Raji (cell line): ENCODE data around the gene CACNB4.

ENCODE experiments used
- POLR2A ChIP-seq: IDR thresholded peaks from 2 replicates; pipeline ENCODE4 v1.6.1; 2011; ENCODE audit warnings: low read depth, low read length, control low read depth; ENCODE audit not compliant: insufficient read depth

Gene CACNB4

DNA sequence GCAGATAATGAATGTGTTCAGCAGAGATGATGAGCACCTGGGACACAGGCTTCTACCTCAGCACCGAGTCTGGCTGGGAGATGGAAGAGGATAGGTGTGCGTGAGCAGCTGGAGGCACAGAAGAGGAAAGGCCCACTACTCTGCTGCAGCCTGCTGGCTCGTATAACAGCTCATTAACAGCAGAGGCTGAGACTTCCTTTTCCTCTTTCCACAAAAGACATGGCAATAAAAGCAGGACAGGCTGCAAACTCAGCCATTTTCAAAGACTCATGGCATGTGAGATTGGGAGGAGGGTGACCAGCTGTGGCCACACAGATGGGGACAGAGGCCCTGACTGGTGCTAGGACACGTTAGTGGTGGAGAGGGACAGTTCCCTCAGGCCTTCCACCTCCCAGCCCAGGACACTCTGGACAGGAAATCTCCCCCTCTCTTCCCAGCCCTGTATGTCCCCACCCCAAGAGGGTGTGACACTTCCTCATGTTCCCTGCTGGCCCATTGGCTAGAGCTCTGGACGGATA, 60.3 kb downstream of the CACNB4 start:
- no peak for TF ChIP-seq POLR2A

DNA sequence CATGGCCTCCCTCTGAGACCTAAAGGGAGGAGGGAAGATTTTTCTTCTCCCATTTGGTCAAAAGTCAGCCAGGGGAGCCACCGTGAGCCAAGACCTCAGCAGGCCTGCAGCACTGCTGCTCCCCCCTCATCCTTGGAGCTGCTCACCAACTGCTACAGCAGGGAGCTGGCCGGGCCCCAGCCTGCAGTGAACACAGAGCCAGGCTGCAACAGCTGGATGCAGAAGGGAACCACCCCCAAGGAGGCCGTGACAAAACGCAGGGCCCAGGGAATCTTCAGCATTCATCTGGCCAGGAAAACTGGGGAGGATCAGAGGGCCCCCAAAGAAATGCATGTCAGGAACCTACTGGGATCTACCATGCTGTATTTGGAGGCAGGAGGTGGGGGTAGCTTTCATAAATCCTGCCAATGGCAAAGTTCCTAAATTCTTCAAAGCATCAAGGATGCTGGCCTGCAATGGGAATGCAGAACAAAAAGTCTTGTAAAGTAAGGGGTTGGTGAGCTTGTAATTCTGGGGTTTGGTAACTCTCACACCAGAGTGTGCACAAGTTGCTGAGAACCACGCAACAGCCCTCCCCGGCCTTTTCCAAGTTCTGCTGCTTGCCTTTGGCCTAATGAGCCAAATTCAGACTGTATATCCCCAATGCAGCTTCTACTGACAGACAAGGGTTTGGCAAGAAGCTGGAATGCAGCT, 61.0 kb downstream of the CACNB4 start:
- no peak for TF ChIP-seq POLR2A

DNA sequence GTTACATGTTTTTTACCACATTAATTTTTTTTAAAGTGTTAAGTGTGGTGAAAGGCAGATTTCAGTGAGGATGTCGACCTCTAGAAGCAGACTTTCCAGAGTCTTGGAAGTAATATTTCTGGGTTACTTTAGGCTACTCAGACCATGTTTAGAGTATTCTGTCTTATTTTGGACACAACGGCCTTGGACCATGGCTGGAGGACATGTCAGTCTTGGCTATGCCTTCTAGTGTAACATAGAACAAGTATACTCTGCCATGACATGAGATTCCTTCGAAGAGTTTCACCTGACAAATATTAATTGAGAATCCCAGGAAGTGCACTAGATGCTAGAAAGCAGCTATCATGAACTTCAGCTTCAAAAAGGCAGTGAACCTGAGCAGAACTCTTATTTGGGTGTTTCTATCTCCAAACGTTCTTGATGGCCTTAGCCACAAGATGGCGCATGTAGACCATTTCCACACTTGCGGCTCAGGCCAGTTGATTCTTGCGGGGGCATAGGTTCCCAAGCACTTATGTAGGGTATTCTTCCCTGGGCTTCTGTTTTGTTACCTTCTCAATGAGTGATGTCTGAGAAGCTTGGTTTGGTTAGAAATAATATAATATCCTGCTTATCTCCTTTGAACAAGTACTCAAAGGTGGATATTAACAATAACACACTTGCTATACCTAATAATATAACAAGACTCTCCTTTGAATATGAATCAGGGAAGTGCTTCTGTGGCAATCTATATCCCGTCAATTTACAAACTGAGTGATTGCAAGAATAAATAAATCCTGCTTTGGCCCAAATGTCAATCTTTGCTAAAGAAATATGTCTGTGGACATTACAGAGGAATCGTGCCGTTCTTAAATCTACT, 62.0 kb downstream of the CACNB4 start:
- TF ChIP-seq POLR2A = no peak

DNA sequence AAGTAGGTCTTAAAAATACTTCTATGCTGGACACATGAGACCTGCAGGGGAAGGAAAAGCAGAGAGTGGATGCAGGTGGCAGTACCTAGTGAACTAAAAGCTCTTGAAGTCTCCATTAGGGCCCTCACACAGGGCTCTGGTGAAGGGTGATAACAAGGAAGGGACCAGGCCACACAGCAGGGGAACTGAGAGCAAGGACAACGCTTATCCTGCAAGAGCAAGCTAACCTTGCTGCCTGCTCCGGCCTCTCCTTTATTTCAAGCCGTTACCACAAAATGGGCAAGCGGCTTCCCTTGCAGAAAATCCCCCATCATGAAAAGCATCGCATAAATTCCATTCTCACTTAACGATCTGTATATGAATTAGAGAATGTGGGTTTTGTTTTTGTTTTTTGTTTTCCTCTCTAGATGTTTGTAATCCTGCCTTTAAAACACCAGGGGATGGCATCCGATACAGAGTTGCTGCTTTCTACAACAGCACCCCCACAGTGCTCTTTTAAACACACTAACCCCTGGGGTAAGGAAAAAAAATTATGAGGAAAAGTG, 64.5 kb downstream of the CACNB4 start:
- no peak for TF ChIP-seq POLR2A

DNA sequence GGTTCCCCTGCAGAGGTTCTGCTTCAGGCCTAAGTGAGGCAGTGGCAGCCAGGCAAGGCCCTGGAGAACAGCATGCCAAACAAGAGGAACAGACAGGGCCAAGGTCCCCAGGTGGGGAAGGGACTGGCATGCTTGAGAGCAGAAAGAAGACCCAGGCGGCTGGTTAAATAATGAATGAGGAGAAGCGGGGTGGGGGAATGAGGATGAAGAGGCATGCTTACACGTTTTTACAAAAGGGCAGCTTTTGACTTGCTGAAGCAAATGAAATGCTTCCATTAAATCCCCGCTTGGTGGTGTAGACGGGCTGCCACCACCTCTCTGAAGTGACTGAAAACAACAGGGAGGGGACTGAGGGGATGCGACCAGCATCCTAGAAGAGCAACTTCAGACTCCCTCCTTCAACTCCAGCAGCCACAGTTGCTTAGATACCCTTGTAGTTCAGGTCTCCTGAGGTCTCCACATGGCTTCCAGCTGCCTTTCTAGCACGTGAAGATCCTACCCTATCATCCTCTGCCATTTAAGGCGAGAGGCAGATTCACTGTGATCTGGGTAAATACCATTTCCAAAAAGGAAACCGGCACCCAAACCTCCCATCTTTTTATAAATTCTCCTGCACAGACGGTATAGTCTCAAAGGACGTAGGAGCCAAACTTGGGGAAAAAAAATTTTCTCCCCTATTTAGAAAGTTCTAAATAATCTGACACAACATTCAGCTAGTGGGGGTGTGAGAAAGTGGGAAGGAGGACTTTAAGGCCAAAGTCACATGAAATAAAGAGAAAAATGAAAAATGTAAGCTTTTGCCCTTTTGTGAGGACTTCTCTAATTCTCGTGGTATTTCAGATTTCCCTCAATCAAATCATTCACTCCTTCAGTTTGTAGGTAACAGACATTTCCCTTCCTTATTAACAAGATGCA, 65.6 kb downstream of the CACNB4 start:
- TF ChIP-seq POLR2A = no peak

DNA sequence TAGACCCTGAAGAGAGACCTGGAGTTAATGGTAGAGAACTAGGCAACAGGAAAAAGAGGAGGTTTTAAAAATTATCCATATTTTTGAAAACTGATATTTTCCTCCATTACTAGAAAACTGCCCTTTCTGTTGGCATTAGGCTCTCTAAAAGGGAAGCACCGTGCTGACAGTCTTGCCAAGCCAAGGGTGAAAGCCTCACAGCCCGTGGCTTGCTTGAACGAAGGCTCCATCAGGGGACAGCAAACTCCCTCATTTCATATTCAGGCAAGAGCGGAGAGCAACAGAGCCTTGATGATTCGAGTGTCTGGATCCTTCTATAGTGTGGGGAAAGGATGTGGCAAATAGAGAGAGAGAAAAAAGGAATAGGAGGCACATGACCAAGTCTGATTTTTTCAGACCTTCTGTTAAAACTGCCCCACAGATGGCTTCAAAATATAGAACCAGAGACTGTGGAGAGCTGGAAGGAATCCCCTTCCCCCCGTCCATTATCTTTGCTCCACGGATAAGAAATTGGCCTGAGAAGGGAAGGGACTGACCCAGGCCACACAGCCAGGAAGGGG, 67.0 kb downstream of the CACNB4 start:
- no peak for TF ChIP-seq POLR2A

DNA sequence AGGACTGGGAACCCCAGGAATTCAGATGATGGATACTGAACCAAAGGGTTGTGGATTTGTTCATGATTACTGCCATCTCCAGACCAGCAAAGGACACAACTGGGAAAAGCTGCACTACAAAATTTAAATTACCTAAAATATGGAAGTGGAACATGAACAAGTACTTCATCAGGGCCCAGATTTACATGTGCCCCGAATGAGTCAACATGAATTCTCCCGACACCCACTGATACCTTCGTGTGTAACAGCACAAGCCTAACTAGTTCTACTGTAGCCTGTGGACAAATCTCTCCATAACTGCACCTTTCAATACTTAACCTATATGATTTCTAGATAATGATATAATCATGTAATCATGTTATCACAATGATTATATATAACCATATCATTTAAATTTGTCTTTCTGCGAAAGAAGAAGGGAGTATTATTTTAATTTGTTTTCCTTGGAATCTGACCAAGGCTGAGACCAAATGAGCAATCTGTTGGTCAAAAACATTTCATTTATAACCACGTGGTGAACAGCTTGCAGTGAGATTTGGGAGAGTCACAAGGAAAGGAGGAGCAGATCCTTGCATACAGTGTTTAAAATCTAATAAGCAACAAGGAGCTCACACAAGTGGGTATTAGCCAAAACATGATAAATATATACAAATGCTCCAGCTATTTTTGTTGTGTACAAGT, 70.5 kb downstream of the CACNB4 start:
- TF ChIP-seq POLR2A = no peak

DNA sequence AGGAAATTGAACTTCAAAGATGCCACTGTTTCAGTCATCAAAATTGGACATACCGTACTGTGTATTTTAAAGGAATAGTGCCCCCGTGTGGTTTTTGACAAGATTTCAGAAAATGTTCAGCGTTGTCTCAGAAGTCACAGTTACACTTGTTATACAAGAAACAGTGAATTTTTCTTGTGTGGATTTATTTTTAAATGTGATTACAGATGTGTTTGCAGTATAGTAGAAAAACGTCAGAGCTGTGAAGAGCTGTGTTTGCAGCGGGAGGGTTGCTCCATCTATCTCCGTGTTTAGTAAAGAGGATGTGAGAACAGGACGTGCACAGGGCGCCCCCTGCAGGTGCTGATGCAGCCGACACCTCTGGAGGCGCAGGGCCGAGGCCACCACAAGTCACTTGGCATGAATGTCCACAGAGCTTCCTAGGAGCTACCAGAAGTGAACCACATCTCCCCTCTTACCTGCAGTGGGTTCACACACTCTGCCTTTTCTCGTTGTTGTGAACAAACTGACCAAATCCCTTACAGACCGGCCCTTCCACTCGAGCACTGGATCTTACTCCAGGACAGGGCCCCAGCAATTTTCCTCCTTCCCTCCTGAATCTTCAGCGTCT, 73.1 kb downstream of the CACNB4 start:
- no peak for TF ChIP-seq POLR2A

DNA sequence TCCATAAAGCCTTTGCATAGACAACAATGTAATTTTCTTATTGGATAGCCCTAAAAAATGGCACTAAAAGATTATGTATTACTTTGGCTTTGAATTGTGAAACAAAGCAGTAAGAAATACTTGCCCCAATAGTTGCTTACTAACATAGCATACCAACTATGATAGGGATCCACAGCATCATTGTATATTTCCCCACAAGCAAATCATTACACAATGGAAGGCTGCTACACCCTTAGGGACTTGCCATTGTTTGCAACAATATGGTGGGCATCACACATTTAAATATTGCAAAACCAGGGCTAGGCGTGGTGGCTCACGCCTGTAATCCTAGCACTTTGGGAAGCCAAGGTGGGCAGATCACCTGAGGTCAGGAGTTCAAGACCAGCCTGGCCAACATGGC, 74.4 kb downstream of the CACNB4 start:
- TF ChIP-seq POLR2A = no peak

DNA sequence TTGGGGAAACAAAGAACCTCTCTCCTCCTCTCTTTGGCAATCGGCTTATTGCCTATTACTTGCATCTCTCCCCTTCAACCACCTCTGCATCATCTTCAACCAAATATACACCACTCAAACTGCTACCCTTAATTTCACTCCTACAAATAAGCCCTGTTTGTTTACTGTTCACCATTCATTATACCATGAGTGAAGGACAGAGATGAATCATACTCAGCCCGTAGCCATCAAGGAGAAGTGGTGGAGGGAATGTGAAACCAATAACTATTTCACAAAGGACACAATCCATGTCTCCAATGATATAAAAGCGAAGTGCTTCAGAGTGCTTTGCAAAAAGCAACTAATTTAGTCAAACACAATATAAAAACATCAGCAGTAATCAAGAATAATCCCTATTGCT, 76.8 kb downstream of the CACNB4 start:
- no peak for TF ChIP-seq POLR2A

DNA sequence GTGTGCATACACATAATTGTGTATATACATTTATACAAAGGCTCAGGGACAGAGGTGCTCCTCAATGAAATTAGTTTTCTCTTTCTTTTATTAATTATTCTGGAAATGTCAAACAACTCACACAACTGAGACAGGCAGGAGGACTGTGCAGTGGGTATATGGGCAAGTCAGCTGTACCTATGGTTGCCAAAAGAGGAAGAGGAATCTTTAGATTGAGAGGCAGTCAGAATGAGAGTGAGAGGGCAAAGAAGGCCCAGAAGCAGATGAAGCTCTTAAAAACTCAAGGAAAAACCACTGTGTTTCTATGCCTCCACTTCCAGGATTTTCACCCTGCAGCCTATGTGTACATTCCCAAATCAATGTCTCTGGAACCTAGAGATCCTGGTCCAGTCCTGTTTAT, 79.1 kb downstream of the CACNB4 start:
- no peak for TF ChIP-seq POLR2A

DNA sequence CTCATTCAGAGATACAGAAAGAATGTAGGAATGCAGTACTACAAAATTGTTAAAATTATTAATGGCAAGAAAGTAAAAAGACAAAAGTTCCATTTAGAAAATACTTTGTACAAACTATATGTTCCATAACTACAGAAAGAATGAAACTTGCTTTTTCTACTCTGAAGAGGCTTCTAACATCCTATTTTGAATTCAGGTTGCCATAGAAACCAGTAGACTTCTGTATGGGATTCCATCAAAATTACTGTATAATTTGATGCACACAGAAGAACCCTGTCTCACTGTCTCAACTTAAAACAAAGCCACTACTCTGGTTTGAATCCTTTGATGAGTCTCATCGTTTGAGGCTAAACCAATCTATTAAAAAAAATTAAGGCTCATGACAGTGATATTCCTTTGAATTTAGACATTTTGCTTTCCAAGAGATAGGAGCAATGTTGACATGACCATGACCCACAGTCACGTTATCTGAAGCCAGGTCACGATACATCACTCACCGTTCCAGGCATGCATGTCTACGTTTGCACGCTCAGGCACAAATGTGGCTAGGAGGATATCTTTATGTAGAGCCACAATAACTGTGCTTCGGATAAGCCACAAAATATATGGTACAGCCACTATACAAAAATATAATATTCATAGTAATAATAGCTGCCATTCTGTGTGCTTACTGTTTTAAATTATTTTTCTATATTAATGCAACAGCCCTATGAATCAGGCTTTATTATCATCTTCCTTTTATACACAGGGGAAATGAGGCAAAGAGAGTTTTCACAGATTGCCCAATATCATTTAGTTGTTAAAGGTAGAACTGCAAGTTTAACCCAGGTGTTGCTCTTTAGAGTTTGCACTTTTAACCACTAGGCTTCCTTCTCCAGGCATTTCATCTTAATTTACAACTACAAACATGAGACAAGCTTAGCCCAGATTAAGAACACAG, 82.4 kb downstream of the CACNB4 start:
- no peak for TF ChIP-seq POLR2A

DNA sequence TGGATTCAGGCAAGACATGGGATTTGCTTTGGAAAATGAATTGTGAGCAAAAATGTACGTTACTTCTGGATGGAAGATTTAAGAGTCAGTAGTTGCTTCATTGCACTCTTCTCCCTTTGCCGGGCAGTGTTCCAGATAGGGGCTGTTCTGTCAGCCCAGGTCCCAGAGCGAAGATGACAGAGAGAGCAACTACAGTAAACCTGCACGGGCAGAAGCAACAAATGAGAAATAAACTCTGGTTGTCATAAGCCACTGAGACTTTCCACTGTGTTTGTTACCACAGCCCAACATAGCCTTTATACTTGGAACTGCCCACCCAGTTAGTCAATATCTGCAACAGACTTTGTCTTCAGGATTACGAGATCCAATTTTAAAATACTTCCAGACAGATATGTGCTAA, 83.3 kb downstream of the CACNB4 start:
- TF ChIP-seq POLR2A = no peak

DNA sequence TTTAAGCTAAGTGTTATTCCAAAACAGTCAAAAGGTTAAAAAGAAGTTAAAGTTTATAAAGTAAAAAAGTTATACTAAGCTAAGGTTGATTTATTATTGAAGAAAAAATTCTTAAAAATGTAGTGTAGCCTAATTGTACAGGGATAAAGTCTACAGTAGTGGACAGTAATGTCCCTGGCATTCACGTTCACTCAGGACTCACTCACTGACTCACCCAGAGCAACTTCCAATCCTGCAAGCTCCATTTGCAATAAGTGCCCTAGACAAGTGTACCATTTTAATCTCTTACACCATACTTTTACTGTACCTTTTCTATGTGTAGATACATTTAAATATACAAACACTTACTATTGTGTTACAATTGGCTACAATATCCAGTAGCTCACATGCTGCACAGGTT, 86.1 kb downstream of the CACNB4 start:
- TF ChIP-seq POLR2A = no peak
